GM18909 (cell line): ENCODE data around the gene FAM124A.

Experiments used
- ATAC-seq: cut with Tn5 transposase; IDR thresholded peaks from one replicate; pipeline ENCODE4 v1.9.1; 2021; ENCODE audit warnings: mild to moderate bottlenecking; ENCODE audit not compliant: unreplicated experiment, poor library complexity

Gene FAM124A

GRCh38 chr13:51222037-51222685 is at the start of gene FAM124A:
TSS of gene FAM124A (plus strand) at chr13:51222398. CDS start at chr13:51222502, 104 bp downstream.
- peak; percentile 80 for ATAC-seq

GRCh38 chr13:51175021-51175420 is 47.2 kb upstream of the FAM124A start:
- ATAC-seq, result no peak

- ATAC-seq, result no peak
These were observed 46.6 kb upstream of the FAM124A start for GRCh38 chr13:51175639-51176038.

GRCh38 chr13:51177188-51177587 is 45.0 kb upstream of the FAM124A start:
- ATAC-seq, result no peak

GRCh38 chr13:51178456-51179074 is 43.6 kb upstream of the FAM124A start:
- no peak for ATAC-seq

- ATAC-seq, result no peak
These were observed 42.7 kb upstream of the FAM124A start for GRCh38 chr13:51179432-51179971.

GRCh38 chr13:51180853-51181511 is 41.2 kb upstream of the FAM124A start:
- ATAC-seq, result no peak

GRCh38 chr13:51181786-51182383 is 40.3 kb upstream of the FAM124A start:
- no peak for ATAC-seq

- no peak for ATAC-seq
These were observed 30.5 kb upstream of the FAM124A start for GRCh38 chr13:51191743-51192142.

- no peak for ATAC-seq
These were observed 29.9 kb upstream of the FAM124A start for GRCh38 chr13:51192348-51192747.

- ATAC-seq, result no peak
These were observed 28.8 kb upstream of the FAM124A start for GRCh38 chr13:51193387-51193786.

GRCh38 chr13:51194942-51195341 is 27.3 kb upstream of the FAM124A start:
- no peak for ATAC-seq

- ATAC-seq, result no peak
These were observed 20.3 kb upstream of the FAM124A start for GRCh38 chr13:51201886-51202285.

GRCh38 chr13:51202477-51203046 is 19.6 kb upstream of the FAM124A start:
- no peak for ATAC-seq

GRCh38 chr13:51206584-51206983 is 15.6 kb upstream of the FAM124A start:
- no peak for ATAC-seq

GRCh38 chr13:51207881-51208280 is 14.3 kb upstream of the FAM124A start:
- ATAC-seq, result no peak

GRCh38 chr13:51208716-51209115 is 13.5 kb upstream of the FAM124A start:
- no peak for ATAC-seq

- no peak for ATAC-seq
These were observed 10.3 kb upstream of the FAM124A start for GRCh38 chr13:51211910-51212309.

GRCh38 chr13:51212758-51213157 is 9.4 kb upstream of the FAM124A start:
- ATAC-seq, result no peak

GRCh38 chr13:51213173-51213728 is 8.9 kb upstream of the FAM124A start:
- no peak for ATAC-seq
